ENCODE measurements around the gene BTG2. TPM values are rescaled to one million over a fixed set of nuclear protein-coding genes. Genes with fewer than 3 reads are reported as not detected.
A peak's percentile ranks its signal among the peaks of the same experiment; 100 is the strongest.

Gene BTG2
- total RNA-seq, 1 donor from 2014 or later, result 24.1 TPM

GRCh38 chr1:203326830-203327683 lies 21.7 kb downstream of the BTG2 start:
- H3K36me3 ChIP-seq (ENCODE audit: control insufficient read depth, insufficient read depth, low read length), result no peaks in the 10 kb centered on the region
- TF ChIP-seq CTCF (IDR thresholded peaks at IDR 0.05; ENCODE audit: insufficient read depth, low read length, poor library complexity, severe bottlenecking), result no peak
- peak overlapping the region; percentile 34 for H3K4me3 ChIP-seq (ENCODE audit: low read depth, low read length)
- peak; percentile 51 for DNase-seq (ENCODE audit: low read depth)
- H3K27me3 ChIP-seq (ENCODE audit: control insufficient read depth, insufficient read depth, low read length), result no peaks in the 10 kb centered on the region

- Histone ChIP-seq H3K4me3 (ENCODE audit: low read depth, low read length) (peak overlapping the region; percentile 34), H3K36me3 (ENCODE audit: control insufficient read depth, insufficient read depth, low read length) (no peaks in the 10 kb centered on the region), H3K27me3 (ENCODE audit: control insufficient read depth, insufficient read depth, low read length) (no peaks in the 10 kb centered on the region)
- no peak for DNase-seq (ENCODE audit: low read depth)
- peak; percentile 52 for TF ChIP-seq CTCF (IDR thresholded peaks at IDR 0.05; ENCODE audit: insufficient read depth, low read length, poor library complexity, severe bottlenecking)
Observed at GRCh38 chr1:203327684-203328457, 22.6 kb downstream of the BTG2 start.

- peak; percentile 51 for DNase-seq (ENCODE audit: low read depth)
- TF ChIP-seq CTCF (IDR thresholded peaks at IDR 0.05; ENCODE audit: insufficient read depth, low read length, poor library complexity, severe bottlenecking), result peak; percentile 21
Observed at GRCh38 chr1:203328714-203329122, 23.4 kb downstream of the BTG2 start.

GRCh38 chr1:203331224-203331623 lies 25.9 kb downstream of the BTG2 start:
- Histone ChIP-seq H3K27me3 (ENCODE audit: control insufficient read depth, insufficient read depth, low read length) (no peaks in the 10 kb centered on the region), H3K36me3 (ENCODE audit: control insufficient read depth, insufficient read depth, low read length) (no peaks in the 10 kb centered on the region), H3K4me3 (ENCODE audit: low read depth, low read length) (no peak overlapping the region)
- DNase-seq (ENCODE audit: low read depth), result no peak
- no peak for TF ChIP-seq CTCF (IDR thresholded peaks at IDR 0.05; ENCODE audit: insufficient read depth, low read length, poor library complexity, severe bottlenecking)

More at GRCh38 chr1:203328714-203329122, 23.4 kb downstream of the BTG2 start:
- Histone ChIP-seq H3K27me3 (ENCODE audit: control insufficient read depth, insufficient read depth, low read length) (no peaks in the 10 kb centered on the region), H3K36me3 (ENCODE audit: control insufficient read depth, insufficient read depth, low read length) (no peaks in the 10 kb centered on the region), H3K4me3 (ENCODE audit: low read depth, low read length) (no peak overlapping the region)

GRCh38 chr1:203335503-203335902 lies 30.2 kb downstream of the BTG2 start:
- no peak for TF ChIP-seq CTCF (IDR thresholded peaks at IDR 0.05; ENCODE audit: insufficient read depth, low read length, poor library complexity, severe bottlenecking)
- no peak overlapping the region for H3K4me3 ChIP-seq (ENCODE audit: low read depth, low read length)
- DNase-seq (ENCODE audit: low read depth), result no peak
- H3K27me3 ChIP-seq (ENCODE audit: control insufficient read depth, insufficient read depth, low read length), result peaks cover 3% of the 10 kb centered on the region
- H3K36me3 ChIP-seq (ENCODE audit: control insufficient read depth, insufficient read depth, low read length), result no peaks in the 10 kb centered on the region

Measured in kidney epithelial cell (primary cell).